Ovary (tissue), 9 donors: Measurements from ENCODE around the gene ARHGAP10. TPM values are rescaled to one million over a fixed set of nuclear protein-coding genes. Genes with fewer than 3 reads are reported as not detected.

Experiments used
- DNase-seq, 5 donors: peaks; one replicate each; pipeline ENCODE4 v3.0.0-alpha.2; 2019 to 2020
- H3K27ac ChIP-seq, 2 donors: fragments of 200-600 bp; one replicate each; pipeline versions ENCODE4 v1.5.1 to v1.8.0; 2019 to 2022
- H3K27me3 ChIP-seq: fragments of 200-600 bp; one replicate; pipeline ENCODE4 v1.8.0; 2022
- H3K36me3 ChIP-seq: fragments of 200-600 bp; sonication (generic); one replicate; pipeline ENCODE4 v1.5.1; 2019
- H3K4me1 ChIP-seq: one replicate; pipeline ENCODE4 v1.8.1; 2013; ENCODE audit warnings: mild to moderate bottlenecking, moderate library complexity; ENCODE audit not compliant: insufficient read depth
- H3K4me3 ChIP-seq: fragments of 200-600 bp; sonication (generic); one replicate; pipeline ENCODE4 v1.5.1; 2017
- H3K9me3 ChIP-seq, 2 donors: fragments of 200-600 bp in 1 of 2; sonication (generic) in 1 of 2; one replicate each; pipeline versions ENCODE4 v1.5.1 to v1.8.1; 2013 to 2019; ENCODE audit warnings: mild to moderate bottlenecking in 1 of 2, moderate library complexity in 1 of 2
- EP300 ChIP-seq: sonication (generic); formaldehyde crosslinking; IDR thresholded peaks from one replicate; pipeline ENCODE4 v1.6.1; 2017; ENCODE audit warnings: antibody characterized with exemption
- POLR2A ChIP-seq: fragments of 450-650 bp; IDR thresholded peaks from one replicate; pipeline ENCODE4 v1.6.1; 2017; ENCODE audit warnings: antibody characterized with exemption, mild to moderate bottlenecking, moderate library complexity
- WGBS, 3 donors: extraction: QIAGEN DNeasy Blood & Tissue Kit in 1 of 3; methylation state at CpG; one replicate each; pipeline versions ENCODE4 v1.1.5 to v1.1.7; 2013 to 2017; 5-methylcytosine and 5-hydroxymethylcytosine counted together
- intact Hi-C, 4 donors: fragments of 100-400 bp; cut with DNase I; formaldehyde crosslinking; loops; one replicate each; pipeline versions ENCODE4 v1.11.0 to v1.15.1; 2022 to 2023
- polyA plus RNA-seq, 2 donors: library from polyadenylated mRNA; stranded (reverse); fragments of 200-250 nt in 1 of 2; fragments of 350-450 nt in 1 of 2; fragmentation: Illumina TruSeq in 1 of 2; extraction: RNeasy Lipid Tissue Mini Kit (QIAGEN cat#74804) in 1 of 2; gene quantifications; one replicate each; pipeline ENCODE4 v1.2.3, GENCODE V29; 2013 to 2014
- total RNA-seq, 7 donors: library from RNA; depleted of rRNA in 2 of 7; stranded (reverse); fragments of >200 nt in 2 of 7; fragmentation: NEBNext Ultra II Directional in 3 of 7; extraction: Animal tissue kit (Norgen Biotek cat#: 25700) in 3 of 7; gene quantifications; one replicate each; pipeline versions ENCODE4 v1.1.0 to v1.2.4, GENCODE V29; 2016 to 2023
- TF ChIP-seq, protein P1 (sequence below), 3 donors: fragments of 450-650 bp in 2 of 3; fragments of 200-600 bp in 1 of 3; IDR thresholded peaks; one replicate each; pipeline versions ENCODE4 v1.5.1 to v1.8.0; 2016 to 2022; ENCODE audit warnings: antibody characterized with exemption in 3 of 3, mild to moderate bottlenecking in 1 of 3
- donor health status: DM: no; HTN: no; CAD: no; lungs with moderate emphysema.
- donor health status: DM: no; HTN: no; CAD: no.
- donor health status: Bipolar disorder and iron deficiency.
- donor health status: DM: yes; HTN: yes; CAD: no.
- donor health status: DM: no; HTN: no; CAD: no.
- donor health status: DM: yes; HTN: yes; CAD: no.

ARHGAP10 gene
- total and polyA plus RNA-seq, 9 donors: 37.1 to 76.7 (median 63.8) TPM

DNA sequence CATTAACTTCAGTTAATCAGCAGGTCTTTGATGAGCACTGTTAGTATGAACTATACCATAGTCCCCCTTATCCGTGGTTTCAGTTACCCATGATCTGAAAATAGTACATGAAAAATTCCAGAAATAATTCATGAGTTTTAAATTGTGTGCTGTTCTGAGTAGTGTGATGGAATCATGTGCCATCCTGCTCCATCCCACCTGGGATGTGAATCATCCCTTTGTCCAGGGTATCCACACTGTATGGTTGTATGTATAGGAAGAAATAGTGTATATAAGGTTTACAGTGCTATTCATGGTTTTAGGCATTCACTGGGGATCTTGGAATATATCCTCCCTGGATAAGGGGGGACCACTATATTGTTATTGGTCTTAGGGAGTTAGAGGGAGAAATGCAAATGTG is 24.5 kb downstream of the ARHGAP10 start:
- DNase-seq: no peak
- H3K36me3 ChIP-seq: no peaks in the 10 kb centered on the region
- intact Hi-C loops: no loop called here
- 42 to 51% (median 43%) methylated on average over 1 of the region's 1 CpG for WGBS, 3 donors
- H3K27me3 ChIP-seq: no peaks in the 10 kb centered on the region
- no peaks in the 10 kb centered on the region for H3K9me3 ChIP-seq
- peak overlapping the region; percentile 74 to 83 for H3K27ac ChIP-seq
- peaks cover 24% of the 10 kb centered on the region for H3K4me1 ChIP-seq
- TF ChIP-seq EP300 (no peak), POLR2A (no peak)
- TF ChIP-seq, protein P1, sequence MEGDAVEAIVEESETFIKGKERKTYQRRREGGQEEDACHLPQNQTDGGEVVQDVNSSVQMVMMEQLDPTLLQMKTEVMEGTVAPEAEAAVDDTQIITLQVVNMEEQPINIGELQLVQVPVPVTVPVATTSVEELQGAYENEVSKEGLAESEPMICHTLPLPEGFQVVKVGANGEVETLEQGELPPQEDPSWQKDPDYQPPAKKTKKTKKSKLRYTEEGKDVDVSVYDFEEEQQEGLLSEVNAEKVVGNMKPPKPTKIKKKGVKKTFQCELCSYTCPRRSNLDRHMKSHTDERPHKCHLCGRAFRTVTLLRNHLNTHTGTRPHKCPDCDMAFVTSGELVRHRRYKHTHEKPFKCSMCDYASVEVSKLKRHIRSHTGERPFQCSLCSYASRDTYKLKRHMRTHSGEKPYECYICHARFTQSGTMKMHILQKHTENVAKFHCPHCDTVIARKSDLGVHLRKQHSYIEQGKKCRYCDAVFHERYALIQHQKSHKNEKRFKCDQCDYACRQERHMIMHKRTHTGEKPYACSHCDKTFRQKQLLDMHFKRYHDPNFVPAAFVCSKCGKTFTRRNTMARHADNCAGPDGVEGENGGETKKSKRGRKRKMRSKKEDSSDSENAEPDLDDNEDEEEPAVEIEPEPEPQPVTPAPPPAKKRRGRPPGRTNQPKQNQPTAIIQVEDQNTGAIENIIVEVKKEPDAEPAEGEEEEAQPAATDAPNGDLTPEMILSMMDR (IDR thresholded peaks at IDR 0.05): no peak
- no peak overlapping the region for H3K4me3 ChIP-seq

DNA sequence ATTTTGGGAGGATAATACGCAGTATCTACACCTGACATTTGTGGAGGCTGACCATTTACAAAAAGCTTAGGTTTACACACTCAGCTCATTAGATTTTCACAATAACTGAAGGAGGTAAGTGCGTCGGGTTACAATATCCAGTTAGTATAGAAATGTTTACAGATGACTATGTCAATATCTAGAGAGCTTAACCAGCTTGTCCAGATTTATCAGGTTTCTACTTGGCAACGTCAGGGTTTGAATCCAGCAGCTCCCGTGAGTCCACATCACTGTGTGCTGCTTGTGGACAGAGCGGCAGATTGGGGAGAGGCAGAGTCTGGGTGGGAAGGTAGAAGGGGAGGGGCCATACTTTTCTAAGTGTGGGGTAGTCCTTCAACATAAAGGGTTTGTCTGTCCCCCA is 28.3 kb downstream of the ARHGAP10 start:
- intact Hi-C loops: no loop called here
- DNase-seq: no peak
- TF ChIP-seq POLR2A (no peak), EP300 (no peak)
- TF ChIP-seq, protein P1 (IDR thresholded peaks at IDR 0.05): no peak
- H3K27ac ChIP-seq: peak overlapping the region in 1 of 2 donors; percentile 14
- no peak overlapping the region for H3K4me3 ChIP-seq
- no peaks in the 10 kb centered on the region for H3K36me3 ChIP-seq
- H3K4me1 ChIP-seq: peaks cover 22% of the 10 kb centered on the region
- no peaks in the 10 kb centered on the region for H3K27me3 ChIP-seq
- 79 to 88% (median 86%) methylated on average over 6 of the region's 6 CpGs for WGBS, 3 donors
- no peaks in the 10 kb centered on the region for H3K9me3 ChIP-seq

DNA sequence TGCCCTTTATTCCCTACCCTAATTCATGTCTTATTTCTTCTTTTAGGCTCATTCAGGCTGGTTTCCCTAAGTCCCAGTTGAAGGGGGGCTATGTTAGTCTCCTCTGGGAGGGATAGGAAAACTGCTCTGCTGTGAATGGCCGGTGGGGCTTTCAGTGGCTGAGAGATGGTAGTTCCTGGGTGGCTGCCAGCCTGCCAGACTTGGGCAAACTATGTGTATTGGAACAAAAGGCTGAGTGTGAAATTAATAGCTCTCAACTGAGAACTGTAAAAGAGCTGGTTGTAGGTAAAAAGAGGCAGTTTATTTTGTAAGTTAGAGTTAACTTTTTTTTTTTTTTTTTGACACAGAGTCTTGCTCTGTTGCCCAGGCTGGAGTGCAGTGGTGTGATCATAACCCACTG is 28.8 kb downstream of the ARHGAP10 start:
- 43 to 56% (median 53%) methylated on average over 1 of the region's 1 CpG for WGBS, 3 donors
- peak overlapping the region in 1 of 2 donors; percentile 14 for H3K27ac ChIP-seq
- no peaks in the 10 kb centered on the region for H3K27me3 ChIP-seq
- peak in 4 of 5 donors; percentile 38 to 69 (median 63) for DNase-seq
- no peak overlapping the region for H3K4me3 ChIP-seq
- no peaks in the 10 kb centered on the region for H3K9me3 ChIP-seq
- H3K4me1 ChIP-seq: peaks cover 22% of the 10 kb centered on the region
- H3K36me3 ChIP-seq: no peaks in the 10 kb centered on the region
- intact Hi-C loops: no loop called here
- TF ChIP-seq, protein P1 (IDR thresholded peaks at IDR 0.05): no peak
- TF ChIP-seq EP300 (no peak), POLR2A (no peak)

DNA sequence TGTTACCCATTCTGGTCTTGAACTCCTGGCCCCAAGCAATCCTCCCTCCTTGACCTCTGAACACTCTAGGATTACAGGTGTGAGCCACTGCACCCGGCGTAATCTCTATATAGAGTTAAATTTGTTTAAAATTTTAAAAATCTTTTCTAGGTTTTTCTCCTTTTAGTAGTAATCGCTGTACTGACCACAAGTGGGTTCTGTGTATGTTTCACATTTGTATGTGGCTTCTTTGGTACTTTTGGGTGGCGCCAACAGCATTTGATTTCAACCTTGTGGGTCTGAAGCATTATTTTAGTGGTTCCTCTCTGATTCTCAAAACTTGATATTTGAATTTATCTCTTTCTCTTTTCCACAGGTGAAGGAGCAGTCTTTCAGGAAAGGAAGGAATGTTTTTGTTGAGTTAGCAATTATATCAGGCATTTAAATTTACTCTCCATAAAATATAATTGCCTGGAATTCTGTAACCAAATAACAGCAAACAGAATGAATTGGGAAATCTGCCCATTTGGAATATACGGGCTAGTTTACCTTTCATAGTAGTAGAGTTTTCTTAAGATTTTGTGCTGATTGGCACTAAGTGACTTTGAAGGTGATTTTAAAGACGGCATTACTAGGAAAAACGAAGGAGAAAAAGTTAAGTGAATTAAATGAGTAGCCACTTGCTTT is 29.5 kb downstream of the ARHGAP10 start:
- Histone ChIP-seq H3K4me3 (no peak overlapping the region), H3K4me1 (peaks cover 21% of the 10 kb centered on the region), H3K27ac (no peak overlapping the region), H3K36me3 (no peaks in the 10 kb centered on the region), H3K9me3 (no peaks in the 10 kb centered on the region), H3K27me3 (no peaks in the 10 kb centered on the region)
- intact Hi-C loops: no loop called here
- DNase-seq: no peak
- 91 to 94% (median 92%) methylated on average over 7 of the region's 7 CpGs for WGBS, 3 donors
- no peak for TF ChIP-seq POLR2A
- TF ChIP-seq, protein P1 (IDR thresholded peaks at IDR 0.05): no peak
- TF ChIP-seq EP300: no peak
